GM18498 (cell line): ENCODE results near the gene PTPRD.

Source experiments
- ATAC-seq: cut with Tn5 transposase; IDR thresholded peaks from one replicate; pipeline ENCODE4 v1.9.1; 2021; ENCODE audit warnings: mild to moderate bottlenecking, moderate library complexity; ENCODE audit not compliant: unreplicated experiment

Gene PTPRD

DNA sequence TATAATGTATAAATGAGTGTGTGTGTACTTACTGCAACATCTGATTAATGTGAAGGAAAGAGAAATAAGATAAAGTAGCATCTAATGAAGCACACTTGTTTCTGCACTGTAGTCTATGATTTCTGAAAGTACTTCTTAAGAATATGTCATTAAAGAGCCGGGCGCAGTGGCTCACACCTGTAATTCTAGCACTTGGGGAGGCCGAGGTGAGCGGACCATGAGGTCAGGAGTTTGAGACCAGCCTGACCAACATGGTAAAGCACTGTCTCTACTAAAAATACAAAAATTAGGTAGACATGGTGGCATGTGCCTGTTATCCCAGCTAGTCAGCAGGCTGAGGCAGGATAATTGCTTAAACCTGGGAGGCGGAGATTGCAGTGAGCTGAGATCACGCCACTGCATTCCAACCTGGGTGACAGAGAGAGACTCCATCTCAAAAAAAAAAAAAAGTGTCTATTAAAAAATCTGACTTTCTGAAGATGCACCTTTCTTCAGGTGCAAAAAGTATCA, 556.9 kb downstream of the PTPRD start:
- ATAC-seq, result no peak

DNA sequence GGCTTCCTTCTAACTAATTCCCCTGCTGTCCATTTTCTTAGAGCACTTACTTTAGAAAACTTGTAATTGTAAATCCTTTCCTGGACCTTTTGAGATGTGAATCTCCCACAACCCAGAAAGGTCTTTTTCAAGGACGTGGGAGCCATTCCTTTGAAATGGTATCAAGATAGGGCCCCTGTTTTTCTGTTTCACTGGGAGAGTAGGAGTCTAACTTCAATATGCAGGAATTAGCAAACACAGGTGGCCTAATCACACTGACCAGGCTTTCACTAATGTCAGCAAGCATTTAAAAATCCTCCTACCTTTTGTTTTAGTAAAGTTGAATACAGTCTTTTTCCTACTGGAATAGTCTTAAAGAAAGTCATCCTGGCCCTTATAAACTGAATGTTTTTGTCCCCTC, 558.3 kb downstream of the PTPRD start:
- ATAC-seq, result no peak

DNA sequence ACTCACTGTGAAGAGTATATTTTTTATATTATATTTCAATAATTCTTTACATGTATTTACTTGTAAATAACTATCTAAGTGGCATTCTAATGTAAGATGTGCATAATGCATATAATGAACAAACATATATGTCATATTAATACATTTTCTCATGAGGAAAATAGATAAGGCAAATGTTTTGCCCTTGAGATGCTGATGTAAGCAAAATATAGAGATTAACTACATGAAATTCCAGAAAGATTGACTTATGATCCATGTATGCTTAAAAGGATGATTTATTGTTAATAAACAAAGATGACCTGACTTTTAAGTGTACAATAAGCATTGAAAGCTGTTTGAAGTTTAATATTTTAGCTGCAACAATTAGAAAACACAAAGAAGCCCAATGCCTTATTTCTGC, 559.9 kb downstream of the PTPRD start:
- ATAC-seq, result no peak

DNA sequence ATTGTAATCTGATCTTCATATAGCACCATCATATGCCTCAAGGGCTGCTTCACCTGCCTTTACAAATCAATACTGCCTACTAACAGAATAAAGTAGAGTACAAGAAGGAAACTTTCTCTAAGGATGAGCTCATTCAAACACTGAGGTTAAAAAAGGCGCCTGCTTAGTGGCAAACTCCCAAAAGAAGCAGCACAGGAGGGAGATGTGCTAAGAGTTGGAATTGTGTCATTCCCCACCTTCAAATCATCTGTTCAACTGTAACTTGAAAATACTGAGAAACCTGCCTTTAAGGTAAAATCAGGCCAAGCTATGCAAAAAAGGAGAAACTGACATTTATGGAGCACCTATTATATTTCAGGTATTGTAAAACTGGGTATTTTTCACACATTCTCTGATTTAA, 560.6 kb downstream of the PTPRD start:
- ATAC-seq, result no peak

DNA sequence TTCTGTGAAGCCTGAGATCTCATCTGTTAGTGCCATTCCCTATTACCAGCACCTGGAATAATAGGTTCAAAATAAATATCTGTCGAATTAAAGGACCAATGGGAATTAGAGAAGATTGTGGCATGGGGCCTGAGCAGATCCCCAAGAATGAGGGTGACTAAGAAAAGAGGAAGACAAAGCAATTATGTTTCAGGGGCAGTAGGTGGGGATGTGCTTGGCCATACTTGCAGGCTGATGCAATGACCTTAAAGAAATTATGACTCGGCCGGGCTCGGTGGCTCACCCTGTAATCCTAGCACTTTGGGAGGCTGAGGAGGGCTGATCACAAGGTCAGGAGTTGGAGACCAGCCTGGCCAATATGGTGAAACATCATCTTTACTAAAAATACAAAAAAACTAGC, 562.8 kb downstream of the PTPRD start:
- no peak for ATAC-seq

DNA sequence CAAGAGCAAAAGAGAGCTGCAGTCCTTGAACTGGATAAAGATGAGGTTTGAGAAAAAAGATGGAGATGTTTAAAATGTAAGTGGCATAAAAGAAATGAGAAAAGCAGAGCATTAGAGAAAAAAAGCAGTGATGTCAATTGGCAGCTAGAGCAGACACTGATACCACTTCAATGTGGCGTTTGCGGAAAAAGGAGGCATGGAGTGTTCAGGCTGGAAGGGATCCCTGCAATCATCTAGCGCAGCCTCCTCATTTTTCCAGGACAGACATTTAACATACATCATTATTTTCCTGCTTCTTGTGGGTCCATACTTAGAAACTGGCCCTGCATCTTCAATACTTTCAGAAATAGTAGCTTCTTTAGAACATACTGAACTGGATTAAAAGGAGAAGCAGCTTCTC, 563.8 kb downstream of the PTPRD start:
- ATAC-seq, result no peak

DNA sequence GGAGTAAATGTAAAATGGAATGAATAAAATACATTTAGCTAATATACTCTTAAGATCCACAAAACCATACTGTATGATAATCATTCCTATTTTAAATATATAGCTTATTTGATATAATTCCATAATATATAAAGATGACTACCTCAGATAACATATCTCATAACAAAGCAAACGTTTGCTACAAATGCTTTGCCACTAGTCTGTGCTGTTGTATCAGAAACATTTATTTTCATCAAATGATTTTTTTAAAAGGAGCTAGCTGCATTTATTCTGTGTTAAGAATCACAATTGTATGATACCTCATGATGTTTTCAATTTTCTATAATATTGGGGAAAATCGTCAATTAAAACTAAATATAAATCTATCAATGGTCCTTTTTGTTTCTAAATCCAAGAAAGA, 567.2 kb downstream of the PTPRD start:
- no peak for ATAC-seq

DNA sequence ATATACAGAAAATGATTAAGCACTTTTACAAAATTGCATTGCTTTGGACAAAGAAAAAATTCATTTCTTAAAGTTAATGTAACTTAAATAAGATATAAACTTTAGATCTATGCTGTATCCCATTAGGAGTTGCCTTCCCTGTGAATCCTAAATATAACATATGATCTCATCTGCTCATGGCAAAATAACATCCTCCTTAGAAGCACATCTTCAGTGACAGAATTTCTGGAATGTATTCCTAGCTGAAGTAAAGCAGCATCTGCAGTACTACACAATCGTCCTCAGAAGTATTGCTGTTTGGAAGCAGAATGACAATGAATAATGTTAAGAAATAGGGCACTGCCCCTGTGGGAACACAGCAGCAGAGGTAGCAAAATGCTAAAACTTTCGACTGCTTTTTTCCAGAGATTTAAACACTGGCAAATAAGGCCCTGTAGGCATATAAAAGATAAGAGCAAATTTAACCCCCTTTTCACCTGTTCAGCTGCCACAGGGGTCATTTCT, 571.0 kb downstream of the PTPRD start:
- ATAC-seq, result no peak

DNA sequence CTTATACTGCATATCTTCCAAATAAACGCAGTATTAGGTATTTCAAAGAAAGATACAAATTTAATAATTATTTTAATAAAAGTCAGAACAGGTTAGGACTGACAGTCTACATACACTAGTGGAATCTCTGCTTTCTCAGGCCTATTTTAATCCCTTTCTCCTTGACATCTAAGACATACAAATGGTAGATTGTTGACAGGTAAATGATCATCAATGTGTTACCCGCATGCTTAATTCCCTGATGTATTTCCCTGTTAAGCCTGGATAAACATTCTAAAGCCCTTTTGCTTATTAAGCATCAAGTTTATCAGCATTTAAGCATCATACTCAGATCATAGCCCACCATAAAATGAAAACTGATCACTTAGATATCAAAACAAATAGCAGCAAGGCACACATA, 576.7 kb downstream of the PTPRD start:
- ATAC-seq, result no peak

DNA sequence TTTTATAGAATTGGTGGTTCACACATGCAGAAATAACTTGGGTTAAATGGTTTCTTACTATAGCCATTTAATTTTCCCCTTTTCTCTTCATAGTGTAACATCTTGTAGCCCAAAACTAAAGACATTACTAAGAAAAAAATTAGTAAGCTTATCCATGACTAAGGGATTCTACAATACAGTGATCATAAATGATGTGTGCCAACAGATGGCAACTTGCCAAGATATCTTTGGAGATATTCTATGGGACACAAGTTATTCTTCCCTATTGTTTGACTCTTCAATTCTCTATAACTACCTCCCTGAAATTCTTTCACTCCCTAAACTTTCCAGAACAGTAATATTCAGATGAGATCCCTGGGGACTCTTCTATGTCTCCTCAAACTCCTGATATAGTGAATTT, 580.6 kb downstream of the PTPRD start:
- no peak for ATAC-seq

DNA sequence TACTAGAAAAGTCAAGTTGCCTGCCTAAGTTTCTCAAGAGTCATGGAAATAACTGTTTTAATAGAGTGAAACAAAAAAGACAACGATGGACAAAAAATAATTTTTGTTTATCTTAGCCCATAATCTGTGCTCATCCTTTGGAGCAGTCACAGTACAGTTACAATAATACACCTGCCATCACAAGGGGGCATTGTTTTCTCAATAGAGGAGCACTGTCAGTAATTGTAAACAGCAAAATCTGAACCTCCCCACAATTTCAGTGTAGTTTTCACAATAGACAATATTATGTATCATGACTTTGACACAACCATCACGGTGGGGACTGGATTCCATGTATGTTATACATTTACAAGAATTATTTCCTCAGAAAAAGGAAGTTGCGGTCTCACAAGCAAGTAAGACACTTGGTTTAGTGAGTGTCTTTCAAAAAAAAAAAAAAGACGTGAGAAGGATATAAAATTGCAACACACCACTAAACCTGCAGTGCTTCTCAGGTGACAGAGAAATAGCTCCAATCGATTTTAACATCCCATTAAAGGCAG, 586.3 kb downstream of the PTPRD start:
- no peak for ATAC-seq

DNA sequence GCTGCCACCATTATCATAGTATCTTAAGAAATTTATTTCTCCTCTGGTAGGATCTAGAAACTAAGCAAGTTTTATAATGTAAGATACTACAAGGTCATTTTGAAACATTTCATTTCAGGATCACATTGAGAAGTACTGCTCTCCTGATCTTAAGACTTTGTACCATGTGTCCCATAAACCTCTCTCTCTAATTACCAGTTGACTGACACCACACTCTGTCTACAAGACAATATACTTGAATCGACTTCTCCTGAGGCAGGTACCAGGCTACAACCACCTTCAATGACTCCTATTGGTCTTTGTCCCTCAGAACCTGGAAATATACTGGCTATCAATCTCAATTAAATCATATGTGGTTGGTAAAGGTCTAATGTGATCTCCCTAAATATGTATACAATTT, 597.0 kb downstream of the PTPRD start:
- no peak for ATAC-seq

DNA sequence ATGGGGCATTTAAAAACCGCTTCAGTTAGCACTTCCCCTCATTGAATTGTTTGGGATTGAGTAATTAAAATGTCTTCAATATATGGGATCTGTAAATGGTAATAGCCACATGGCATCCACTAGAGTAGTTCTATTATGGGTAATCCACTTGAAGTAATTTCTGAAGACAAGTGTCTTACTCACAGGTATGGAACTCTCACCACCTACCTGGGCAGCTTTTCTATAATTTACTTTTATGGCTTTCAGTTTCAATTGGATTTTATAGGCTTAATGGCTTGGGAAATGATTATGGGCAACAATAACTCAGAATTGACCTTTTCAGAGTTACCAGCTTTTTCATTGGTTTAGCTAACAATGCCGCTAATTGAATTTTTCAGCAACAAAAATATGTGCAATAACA, 597.9 kb downstream of the PTPRD start:
- ATAC-seq, result no peak

DNA sequence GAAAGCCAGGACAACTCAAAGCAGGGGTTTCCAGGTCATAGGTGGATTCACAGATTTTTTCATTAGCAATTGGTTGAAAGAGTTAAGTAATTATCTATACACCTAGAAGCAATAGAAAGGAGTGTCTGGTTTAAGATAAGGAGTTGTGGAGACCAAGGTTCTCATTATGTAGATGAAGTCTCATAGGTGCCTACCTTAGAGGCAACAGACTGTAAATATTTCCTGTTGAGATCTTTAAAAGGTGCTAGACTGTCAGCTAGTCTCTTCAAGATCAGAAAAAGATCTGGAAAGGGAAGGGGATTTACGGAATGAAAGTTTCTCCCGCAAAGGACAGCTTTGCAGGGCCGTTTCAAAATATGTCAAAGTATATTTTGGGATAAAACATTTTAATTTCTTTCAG, 603.4 kb downstream of the PTPRD start:
- no peak for ATAC-seq

DNA sequence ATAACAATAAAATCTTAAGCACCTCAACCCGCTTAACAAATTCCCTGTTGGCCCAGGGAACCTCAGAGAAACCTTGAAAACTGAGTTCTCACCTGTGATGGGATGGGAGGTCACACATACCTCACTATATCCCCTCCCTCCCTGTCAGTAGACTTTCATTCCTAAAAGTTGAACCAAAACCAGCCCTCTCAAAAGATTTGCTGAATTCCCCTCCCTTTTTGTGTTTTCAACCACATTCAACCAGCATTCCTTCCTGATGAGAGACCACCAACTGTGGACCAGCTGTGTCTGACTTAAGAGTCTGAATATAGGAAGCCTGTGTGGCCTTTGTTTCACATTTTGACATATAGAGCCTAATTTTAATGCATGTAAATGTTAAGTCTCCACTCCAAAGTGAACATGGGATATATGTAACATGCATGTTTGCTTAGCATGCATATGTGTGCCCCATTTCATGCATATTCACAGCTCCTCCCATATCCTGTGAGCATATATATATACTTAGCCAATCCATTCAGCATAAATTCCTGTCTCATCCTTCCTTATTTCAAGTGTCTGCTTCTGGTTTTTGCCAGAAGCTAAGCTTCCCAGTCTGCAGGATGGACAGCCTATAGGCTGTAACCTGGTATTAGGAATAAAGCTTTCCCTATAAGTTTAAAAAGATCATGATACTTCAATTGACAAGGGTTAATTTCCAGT, 604.6 kb downstream of the PTPRD start:
- no peak for ATAC-seq

DNA sequence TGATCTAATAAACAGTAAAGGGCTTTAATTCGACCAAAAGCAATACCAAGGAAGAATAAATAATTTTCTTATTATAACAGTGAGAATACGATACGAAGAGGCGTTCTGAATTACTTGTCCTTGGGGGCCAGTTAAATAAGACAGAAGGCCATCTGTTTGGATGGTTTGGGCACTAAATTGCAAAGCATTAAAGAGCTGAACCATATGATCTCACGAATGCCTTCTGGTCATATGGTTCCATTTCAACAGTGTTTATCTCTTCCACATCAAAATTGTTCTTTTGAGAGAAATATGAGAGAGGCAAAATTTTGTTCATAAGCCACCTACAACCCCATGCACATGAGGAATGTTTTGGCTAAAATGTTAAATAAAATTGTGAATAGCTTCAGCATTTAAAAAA, 605.4 kb downstream of the PTPRD start:
- ATAC-seq, result no peak

DNA sequence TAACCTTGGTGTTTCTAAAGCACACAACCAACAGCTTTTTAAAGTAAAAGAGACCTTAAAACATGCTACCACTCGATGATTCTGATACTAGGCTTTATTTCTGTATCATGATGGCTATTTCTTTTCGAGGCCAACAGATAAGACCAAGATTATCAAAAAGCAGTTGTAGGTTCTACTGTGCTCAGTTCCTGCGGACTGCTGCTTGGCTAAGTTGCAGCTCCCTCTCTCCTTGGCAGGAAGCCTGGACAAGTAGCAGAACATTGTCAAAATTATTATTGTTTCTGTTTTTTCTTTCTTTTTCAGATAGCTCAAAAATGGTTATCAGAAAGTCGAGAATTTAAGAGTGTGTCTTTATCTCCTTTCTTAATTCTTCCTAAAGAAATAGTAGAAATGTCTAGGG, 607.6 kb downstream of the PTPRD start:
- ATAC-seq, result no peak

DNA sequence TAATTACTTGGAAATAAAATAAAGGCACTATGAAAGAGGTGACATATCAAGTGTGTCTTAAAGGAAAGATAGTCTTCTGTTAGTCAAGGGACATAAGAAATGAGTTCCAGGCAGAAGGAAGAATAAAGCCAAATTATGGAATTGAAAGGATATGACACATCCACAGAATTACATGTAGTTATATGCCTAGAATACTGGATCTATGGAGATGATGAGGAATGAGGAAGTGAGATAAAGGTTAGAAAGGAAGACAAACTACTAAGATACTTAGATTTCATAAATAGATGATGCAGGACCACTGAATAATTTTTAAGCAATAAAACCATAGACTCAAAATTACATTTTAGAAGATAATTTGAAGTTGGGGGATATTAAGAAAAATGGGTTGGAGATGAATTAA, 609.8 kb downstream of the PTPRD start:
- ATAC-seq, result no peak

DNA sequence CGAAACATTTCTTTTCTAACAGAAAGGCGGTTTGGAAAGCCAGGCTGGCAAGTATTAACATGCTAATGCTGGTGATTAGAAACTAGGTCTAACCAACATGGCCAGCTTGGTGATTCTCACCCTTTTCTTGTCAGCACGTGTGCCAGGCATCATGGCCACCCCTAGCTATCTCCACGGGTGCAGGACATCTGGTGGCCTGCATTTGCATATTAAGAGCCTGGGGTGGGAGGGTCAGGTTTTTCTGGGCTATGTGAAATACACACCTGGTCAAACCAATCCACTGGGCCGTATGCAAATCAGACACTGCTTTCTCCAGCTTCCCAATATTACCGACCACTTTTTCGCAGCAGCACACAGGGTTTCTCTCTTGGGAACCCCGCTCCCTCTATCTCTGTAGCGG, 612.1 kb downstream of the PTPRD start:
- ATAC-seq, result no peak

DNA sequence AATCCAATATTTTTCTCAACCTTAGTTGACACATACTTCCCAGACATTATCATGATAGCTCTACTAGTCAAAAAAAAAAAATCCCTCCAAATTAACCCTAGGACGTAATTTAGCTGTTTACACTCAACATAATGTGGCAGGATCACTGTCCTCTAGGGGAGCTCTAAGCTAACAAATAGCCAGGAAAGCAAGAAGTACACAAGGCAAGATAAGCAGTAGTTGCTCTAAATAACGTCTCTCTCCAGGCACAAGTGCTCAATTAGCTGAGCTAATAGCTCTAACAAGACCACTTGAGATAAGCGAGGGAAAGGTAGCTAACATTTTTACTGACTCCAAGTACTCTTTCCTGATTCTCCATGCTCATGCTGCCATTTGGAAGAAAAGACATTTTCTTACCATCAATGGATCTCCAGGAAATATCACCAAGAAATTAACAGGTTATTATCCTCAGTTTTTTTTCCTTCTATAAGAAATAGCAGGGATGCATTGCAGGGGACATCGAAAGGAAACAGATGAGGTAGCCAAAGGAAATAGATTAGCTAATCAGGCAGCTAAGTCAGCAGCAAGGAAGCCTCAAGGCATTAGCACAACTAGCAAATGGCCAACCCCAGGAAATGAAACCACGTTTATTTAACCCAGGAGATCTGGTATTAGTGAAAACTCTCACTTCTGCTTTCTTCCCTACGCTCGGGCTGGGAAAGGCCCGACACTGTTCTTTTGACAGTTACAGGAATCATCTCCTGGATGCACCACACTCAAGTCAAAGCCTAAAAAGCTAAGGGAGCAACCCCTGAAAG, 614.1 kb downstream of the PTPRD start:
- ATAC-seq, result no peak

DNA sequence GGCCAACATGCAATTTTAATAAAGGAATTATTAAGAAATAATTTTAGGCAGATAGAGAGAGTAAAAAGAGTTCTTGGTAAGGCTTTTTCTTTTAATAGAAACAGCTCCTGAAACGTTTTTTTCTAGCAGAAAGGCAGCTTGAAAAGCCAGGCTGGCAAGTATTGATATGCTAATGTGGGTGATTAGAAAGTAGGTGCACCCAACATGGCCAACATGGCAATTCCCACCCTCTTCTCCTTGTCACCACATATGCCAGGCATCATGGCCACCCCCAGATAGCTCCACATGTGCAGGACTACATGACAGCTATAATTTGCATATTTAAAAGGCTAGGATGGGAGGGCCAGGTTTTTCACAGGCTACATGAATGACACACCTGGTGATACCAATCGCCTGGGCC, 615.2 kb downstream of the PTPRD start:
- ATAC-seq, result no peak

DNA sequence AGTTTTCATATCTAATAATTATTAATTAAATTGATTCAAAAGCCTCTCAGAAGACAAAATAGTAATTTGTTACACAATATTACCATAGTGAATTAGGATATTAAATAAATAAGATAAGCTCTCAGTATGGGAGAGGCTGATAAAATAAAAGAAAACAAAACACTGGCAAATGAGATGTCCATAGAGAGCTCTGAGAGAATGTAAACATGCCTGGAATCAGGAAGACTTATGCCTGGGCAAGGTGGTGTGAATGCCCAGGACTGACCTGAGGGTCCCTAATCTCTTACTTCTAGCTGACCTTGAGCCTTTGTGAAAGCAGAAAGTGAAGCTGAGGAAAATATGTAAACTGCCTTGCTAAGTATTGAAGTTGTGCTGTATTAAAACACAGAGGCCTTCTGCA, 616.5 kb downstream of the PTPRD start:
- no peak for ATAC-seq
